Skin epidermis (tissue), 12 donors: ENCODE data around the gene GJC2.
"Not testable (repeated sequence)": the region's sequence is repeated elsewhere in the genome, so short reads cannot be mapped to it uniquely, and the experiment has no call there.

ENCODE experiments used
- H3K27ac ChIP-seq, 21 experiments: fragments of 200-600 bp; sonication (generic) in 11 of 21; one replicate each; pipeline ENCODE4 v1.5.0; 2020; ENCODE audit warnings: mild to moderate bottlenecking in 3 of 21, inconsistent platforms in 2 of 21, moderate library complexity in 2 of 21
- H3K4me3 ChIP-seq, 7 experiments: fragments of 200-600 bp; sonication (generic) in 2 of 7; one replicate each; pipeline ENCODE4 v1.5.0; 2020; ENCODE audit warnings: inconsistent platforms in 2 of 7, mild to moderate bottlenecking in 2 of 7, moderate library complexity in 1 of 7

The GJC2 gene

DNA sequence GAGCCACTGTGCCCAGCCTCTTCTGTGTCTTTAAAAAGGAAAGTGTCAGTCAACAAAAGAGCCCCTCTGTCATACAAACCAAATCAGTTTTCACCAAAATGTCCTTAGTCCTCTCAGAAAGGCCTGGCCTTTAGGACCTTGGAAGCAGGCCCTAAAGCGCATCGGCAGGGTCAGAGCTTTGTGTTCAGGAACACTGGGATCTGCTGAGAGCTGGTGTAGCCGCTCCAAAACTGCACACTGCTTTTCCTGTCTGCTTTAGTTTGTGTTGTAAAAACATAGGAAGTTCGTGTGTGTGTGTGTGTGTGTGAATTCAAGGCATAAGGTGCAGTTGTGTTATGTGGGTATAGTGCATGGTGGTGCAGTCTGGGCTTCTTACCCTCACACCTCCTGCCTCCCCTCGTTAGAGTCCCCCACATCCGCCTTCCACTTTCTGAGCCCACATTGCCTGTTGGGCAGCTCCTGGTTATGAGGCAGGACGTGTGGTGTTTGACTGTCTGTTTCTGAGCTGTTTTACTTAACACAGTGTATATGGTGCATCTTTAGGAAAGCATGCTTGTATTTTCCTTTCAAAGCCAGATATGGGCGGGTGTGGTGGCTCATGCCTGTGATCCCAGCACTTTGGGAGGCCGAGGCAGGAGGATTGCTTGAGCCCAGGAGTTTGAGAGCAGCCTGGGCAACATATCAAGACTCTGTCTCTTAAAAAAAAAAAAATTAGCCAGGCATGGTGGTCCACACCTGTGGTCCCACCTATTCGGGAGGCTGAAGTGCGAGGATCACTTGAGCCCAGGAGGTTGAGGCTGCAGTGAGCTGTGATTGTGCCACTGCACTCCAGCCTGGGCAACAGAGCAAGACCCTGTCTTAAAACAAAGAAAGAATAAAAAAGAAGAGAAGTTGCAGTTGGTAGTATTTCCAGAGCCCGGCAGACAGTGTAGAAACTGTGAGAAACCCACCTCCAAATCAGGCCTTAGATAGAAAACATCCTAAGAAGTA lies 28.3 kb downstream of the GJC2 start:
- Histone ChIP-seq H3K27ac (no peak overlapping the region), H3K4me3 (no peak overlapping the region)

DNA sequence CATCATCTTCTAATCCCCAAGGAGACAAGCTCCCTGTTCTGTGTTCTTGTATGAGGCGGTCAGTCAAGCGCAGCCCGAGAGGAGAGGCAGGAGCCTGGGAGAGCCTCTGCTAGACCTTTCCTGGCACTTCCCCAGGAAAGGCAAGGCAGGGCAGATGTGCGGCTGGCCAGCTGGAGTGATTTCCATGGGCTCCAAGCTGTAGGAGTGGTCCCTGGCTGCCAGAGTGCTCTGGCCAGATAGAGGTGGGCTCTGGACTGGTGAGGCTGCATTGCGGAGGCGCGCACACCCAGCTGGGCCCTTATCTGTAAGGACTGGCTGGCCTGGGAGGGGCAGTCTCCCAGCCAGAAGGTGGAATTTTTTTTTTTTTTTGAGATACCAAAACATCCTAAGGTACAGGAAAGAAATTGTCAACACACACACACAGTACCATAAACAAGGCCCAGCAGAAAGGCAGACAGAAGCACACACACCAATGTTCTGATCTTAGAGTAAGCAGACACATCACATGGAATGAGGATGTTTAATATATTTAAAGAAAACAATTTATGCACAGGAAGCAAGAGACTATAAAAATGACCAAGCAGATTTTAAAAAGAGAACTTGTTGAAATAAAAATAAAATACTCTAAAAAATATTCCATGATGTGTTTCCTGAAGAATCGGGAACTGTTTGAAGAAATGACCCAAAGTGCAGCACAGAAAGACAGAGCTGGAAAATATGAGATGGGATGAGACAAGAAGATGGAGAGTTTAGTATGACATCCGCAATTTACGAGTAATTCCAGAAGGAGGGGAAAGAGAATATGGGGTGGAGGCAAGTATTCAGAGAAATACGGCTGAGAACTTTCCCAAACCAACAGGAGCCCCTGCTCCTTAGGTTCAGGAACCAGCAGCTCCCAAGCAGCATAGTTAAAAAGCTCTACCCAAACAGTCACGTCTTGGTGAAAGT lies 29.3 kb downstream of the GJC2 start:
- peak overlapping the region in 2 of 21 experiments; percentile 18 to 38 for H3K27ac ChIP-seq

DNA sequence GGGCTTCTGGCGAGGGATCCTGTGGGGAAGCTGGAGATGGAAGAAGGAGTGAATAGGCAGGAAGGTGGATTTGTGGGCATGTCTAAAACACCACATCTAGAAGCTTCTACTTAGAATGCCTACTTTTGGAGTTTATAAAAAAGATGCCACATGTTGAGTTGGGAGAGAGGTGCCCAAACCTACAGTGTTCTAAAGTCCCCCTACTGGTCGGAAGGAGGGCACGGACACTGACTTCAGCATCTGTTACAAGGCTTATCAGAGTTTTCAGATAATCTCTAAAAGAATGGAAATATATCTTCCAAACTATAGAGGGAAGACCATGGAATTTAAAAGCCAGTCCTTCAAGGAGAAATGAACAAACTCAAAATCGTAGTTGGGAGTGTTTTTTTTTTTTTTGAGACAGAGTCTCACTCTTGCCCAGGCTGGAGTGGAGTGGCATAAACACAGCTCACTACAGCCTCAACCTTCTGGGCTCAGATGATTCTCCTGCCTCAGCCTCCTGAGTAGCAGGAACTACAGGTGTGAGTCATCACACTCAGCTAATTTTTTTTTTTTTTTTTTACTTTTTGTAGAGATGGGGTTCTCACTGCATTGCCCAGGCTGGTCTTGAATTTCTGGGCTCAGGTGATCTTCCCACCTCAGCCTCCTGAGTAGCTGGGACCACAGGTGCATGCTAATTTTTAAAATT lies 30.7 kb downstream of the GJC2 start:
- Histone ChIP-seq H3K4me3 (no peak overlapping the region), H3K27ac (no peak overlapping the region)

More for the DNA sequence above, 29.3 kb downstream of the GJC2 start:
- H3K4me3 ChIP-seq: no peak overlapping the region

DNA sequence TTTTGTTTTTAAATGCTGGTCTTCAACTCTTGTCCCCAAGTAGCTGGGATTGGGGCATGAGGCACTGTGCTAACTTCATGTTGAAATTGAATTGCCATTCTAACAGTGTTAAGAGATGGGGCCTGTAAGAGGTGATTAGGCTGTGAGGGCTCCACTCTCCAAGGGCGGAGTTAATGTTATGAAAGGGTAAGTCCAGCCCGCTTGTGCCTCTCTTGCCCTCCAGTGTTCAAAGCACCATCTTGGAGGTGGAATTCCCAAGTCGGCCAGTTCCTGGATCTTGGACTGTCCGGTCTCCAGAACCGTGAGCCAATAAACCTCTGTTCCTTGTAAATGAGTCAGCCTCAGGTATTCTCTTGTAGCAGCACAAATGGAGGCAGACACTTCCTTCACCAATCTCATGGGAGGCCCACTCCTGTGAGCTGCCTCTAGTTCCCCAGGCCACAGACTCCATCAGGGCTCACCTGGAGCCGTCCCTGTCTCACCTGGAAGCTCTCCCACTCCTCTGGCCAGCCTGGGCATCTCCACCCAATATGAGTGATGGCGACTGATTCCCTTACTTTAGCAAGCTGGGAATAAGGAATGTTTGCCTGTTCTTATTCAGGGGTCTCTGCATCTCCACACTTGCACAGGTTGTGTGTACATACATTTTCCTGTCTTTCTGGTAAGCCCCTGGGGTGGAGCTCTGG lies 31.4 kb downstream of the GJC2 start:
- Histone ChIP-seq H3K4me3 (no peak overlapping the region), H3K27ac (no peak overlapping the region)

DNA sequence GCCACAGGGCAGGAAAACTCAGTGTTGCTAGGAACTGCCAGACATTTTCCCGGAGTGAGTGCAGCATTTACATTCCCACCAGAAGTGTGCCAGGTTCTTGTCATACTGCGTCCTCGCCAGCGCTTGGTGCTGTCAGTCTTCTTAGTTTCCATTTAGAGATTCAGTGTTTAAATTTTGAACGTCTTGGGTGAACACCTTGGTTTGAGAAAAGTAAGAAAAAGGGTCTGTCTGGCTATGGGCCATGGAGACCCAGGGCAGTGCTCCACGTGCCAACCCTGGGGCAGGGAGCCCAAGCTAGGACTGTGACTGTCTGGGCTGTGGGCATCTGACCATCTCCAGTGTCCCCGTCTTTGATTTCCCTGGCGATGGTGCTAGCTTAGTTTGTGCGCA lies 31.9 kb downstream of the GJC2 start:
- Histone ChIP-seq H3K4me3 (no peak overlapping the region), H3K27ac (peak overlapping the region in 1 of 21 experiments; percentile 1)

DNA sequence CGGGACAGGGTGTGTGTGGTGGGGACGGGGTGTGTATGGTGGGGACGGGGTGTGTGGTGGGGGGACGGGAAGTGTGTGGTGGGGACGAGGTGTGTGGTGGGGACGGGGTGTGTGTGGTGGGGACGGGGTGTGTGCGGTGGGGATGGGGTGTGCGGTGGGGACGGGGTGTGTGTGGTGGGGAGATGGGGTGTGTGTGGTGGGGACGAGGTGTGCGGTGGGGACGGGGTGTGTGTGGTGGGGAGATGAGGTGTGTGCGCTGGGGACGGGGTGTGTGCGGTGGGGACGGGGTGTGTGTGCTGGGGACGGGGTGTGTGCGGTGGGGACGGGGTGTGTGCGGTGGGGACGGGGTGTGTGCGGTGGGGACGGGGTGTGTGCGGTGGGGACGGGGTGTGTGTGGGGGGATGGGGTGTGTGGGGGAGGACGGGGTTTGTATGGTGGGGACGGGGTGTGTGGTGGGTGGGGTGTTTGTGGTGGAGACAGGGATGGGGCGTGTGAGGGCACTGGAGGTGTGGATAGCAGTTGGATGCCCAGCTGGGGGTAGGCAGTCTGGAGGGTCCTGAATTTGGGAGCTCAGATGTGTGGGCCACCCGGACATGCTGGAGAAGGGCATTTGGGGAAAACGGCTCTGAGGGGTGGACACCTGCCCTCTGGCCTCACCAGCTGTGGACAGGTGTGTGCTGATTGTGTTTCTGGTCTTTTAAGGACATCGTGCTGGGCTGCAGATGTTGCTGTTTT lies 32.7 kb downstream of the GJC2 start:
- H3K4me3 ChIP-seq: no peak overlapping the region
- no peak overlapping the region for H3K27ac ChIP-seq

DNA sequence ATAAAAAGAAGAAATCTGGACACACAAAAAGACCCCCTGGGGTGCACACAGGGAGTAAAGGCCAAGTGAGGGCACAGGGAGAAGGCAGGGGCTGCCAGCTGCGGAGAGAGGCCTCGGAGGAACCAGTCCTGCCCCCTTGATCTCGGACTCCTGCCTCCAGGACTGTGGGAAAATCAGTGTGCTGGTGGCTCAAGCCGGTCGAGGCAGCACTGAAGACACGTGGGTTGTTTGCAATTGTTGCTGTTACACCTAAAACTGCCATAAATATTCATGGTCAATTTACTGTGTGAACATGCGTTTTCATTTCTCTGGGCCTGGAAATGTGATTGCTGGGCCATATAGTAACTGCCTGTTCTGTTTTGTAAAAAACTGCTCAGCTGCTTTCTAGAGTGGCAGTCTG lies 34.4 kb downstream of the GJC2 start:
- H3K27ac ChIP-seq: no peak overlapping the region
- no peak overlapping the region for H3K4me3 ChIP-seq

DNA sequence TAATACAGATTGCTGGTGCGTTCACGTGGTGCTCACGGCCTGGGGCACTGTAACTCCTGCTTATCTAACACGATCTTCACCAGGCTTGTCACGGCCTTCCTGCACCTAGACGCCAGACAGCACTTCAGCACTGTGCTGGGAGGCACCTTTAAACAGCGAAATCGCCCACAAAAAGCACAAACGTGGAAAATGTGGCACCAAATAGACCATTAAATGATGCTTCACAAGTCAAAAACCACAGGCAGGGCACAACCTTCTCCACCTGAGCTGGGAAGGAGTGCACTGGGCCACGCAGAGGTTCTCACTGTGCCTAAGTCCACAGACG lies 35.9 kb downstream of the GJC2 start:
- peak overlapping the region in 1 of 21 experiments; percentile 29 for H3K27ac ChIP-seq
- no peak overlapping the region for H3K4me3 ChIP-seq

DNA sequence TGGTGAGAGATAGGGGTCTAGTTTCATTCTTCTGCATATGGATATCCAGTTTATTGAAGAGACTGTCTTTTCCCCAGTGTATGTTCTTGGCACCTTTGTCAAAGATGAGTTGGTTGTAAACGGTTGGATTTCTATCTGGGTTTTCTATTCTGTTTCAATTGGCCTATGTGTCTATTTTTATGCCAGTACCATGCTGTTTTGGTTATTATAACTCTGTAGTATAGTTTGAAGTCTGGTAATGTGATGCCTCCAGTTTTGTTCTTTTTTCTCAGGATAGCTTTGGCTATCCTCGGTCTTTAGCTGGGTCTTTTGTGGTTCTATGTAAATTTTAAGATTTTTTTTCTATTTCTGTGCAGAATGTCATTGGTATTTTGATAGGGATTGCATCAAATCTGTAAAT lies 38.5 kb downstream of the GJC2 start:
- not testable (repeated sequence) for H3K27ac ChIP-seq, H3K4me3 ChIP-seq

DNA sequence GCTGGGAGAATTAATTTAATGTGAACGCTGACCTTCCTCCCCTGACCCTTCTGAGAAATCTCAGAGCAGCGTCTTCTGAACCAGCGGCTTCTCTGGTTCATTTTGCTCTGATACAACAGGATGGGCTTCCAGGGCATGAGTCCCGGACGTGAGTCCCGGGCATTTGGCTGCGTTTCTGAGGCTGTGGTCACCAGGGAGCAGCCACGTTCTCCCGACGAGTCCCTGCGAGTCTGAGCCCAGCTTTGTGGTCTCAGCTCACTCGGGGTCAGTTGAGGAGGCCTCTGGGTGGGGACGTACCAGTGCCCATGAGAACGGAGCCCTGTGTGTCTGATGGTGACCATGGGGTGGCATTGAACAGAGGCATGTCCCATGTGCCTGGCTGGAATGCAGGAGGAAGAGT lies 40.5 kb downstream of the GJC2 start:
- Histone ChIP-seq H3K4me3 (no peak overlapping the region), H3K27ac (no peak overlapping the region)

DNA sequence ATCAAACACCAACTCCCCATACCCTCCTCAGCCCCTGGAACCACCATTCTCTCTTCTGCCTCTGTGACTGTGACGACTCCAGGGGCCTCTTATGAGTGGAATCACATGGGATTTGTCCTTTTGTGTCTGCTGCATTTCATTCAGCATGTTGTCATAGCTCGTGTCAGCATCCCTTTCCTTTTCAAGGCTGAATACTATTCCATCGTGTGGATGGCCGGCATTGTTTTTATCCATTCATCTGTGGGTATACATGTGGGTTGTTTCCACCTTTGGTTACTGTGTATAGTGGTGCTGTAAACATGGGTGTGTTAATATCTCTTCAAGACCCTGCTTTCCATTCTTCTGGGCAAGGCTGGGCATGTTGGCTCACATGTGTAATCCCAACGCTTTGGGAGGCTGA lies 41.0 kb downstream of the GJC2 start:
- Histone ChIP-seq H3K4me3 (no peak overlapping the region), H3K27ac (no peak overlapping the region)

DNA sequence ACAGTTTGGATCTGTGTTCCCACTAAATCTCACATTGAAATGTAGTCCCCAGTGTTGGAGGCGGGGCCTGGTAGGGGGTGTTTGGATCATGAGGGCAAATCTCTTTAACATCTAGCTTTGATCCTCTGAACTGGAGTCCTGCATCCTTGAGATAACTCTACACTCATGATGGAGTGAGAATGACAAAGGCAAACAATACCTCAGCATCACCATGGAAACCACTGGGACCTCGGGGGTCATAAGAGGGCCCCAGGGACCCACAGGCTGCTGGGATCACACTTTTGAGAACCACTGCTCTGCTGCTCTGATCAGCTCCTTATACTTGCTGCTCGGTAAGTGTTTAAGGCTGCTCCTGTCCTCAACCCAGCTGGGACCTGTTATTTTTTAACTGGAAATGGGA lies 44.7 kb downstream of the GJC2 start:
- Histone ChIP-seq H3K27ac (no peak overlapping the region), H3K4me3 (no peak overlapping the region)

DNA sequence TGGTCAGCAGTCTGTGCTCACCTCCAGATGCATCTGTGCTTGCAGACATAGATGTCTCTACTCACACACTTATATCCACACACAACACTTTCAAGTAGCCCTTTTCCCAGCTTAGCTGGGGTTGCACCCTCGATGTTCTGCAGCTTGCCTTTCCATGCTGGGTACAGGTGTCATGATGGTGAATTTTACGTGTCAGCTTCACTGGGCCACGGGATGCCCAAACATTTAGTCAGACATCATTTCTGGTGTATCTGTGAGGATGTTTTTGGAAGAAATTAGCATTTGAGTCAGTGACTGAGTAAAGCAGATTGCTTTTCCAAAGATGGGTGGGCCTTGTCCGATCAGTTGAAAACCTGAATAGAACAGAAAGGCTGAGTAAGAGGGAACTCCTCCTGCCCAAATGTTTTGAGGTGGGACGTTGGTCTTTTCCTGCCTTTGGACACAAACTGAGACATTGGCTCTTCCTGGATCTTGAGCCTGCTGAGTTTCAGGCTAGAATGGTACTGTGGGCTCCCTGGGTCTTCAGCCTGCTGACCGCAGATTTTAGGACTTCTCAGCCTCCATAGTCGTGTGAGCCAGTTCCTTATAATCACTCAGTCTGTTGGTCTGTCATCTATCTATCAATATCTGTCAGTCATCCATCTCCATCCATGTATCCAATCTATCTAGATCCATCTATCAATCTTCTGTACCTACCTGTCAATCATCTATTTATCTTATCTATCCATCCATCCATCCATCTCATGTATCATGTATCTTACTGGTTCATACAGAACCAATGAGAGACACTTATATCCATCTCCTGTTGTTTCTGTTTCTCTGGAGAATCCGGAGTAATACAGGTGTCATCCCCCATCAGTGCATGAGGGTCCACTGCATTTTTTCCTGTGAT lies 45.4 kb downstream of the GJC2 start:
- no peak overlapping the region for H3K27ac ChIP-seq
- no peak overlapping the region for H3K4me3 ChIP-seq

DNA sequence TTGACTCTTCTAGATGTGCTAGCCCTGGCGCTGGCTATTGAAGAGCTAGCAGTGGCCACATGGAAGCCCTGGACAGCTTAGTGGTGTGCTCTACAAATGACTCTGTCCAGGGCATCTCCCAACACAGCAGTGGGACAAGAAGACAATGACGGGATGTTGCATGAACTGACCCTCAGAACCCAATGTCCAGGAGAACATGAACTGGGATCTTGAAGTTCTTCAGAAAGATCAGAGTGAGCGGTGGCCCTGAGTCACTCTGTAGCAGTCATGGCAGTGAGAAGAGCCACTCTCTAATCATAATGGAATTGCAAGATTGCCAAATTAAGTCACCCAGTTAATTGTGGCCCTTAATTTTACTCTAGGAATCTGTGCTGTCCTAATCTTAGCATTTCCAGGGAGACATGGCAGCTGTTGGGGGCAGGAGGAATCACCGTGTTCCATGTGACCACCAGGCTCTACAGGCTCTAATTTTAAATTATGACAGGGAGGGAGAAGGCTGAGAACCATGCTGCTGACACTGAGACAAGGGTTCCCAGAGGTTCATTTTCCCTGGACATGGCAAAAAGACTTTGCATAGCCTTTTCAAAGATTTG lies 47.9 kb downstream of the GJC2 start:
- H3K4me3 ChIP-seq: no peak overlapping the region
- H3K27ac ChIP-seq: no peak overlapping the region

DNA sequence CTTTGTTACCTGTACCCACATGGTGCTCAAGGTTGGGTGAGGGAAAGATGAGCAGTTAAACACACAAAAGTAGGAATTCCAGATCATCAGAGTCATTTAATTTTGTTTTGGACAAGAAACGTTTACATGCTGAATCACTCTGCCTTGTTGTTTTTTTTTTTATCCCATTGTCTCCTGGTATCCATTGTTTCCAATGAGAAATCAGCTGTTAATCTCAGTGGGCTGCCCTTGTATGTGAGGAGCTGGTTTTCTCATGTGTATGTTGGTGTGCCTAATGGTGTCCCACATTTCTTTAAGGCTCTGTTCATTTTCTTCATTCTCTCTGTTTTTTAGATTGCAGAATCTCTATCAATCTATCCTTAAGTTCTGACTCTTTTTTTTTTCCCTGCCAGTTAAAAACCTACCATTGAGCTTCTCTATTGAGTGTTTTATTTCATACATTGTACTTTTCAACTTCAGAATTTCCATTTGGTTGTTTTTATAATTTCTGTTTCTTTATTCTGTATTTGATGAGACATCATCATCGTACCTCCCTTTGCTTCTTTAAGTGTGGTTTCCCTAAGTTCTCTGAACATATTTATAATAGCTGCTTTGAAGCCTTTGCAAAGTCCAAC lies 49.4 kb downstream of the GJC2 start:
- Histone ChIP-seq H3K27ac (no peak overlapping the region), H3K4me3 (no peak overlapping the region)

DNA sequence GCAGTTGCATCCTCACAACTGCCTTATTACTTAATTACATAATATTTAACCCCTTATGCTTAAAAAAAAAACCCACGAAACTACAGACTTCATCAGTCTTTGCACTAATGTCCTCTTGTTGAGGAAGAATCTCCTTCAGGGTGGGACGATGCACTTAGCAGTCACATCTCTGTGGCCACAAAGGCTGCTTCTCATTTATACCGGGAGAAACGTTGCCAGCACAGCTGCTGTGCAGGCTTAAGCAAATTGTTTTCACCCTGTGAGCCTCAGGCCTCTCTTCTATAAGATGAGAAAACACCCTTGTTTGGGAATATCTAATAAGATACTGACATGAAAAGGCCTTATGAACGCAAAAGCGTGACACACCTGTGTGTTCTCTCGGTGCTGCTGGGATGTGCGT lies 55.2 kb downstream of the GJC2 start:
- H3K27ac ChIP-seq: no peak overlapping the region
- H3K4me3 ChIP-seq: no peak overlapping the region
